Amniotic stem cell (primary cell): ENCODE results near the gene DNAJB12.
"Not testable (repeated sequence)": the region's sequence is repeated elsewhere in the genome, so short reads cannot be mapped to it uniquely, and the experiment has no call there.

Source experiments
- DNase-seq: peaks from one replicate; lab custom pipeline; 2025; lab: John Stamatoyannopoulos, UW

DNAJB12 gene

GRCh38 chr10:72353028-72353964 lies 1.4 kb downstream of the DNAJB12 start:
- peak; percentile 28 for DNase-seq

- no peak for DNase-seq
These were observed 3.2 kb downstream of the DNAJB12 start for GRCh38 chr10:72351479-72351878.

DNA sequence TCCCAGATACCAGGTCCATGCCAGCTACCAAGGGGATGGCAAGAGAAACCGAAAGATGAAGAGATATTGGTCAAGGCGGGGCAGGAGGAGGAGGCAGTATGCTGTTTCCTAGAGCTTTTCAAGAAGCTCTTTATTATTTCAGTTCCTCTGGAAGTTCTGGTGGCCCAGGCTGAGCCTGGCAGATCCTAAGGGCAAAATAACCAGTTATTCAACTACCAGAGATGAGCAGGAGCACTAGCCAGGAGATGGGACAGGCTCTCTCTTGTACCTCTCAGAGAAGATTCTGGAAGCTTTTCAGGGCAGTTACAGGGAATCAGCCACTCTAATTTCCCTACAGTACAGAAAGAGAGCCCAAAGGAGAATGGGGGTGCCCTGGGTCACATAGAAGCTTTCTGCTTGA lies 5.3 kb downstream of the DNAJB12 start:
- no peak for DNase-seq

- DNase-seq, result no peak
These were observed 6.4 kb downstream of the DNAJB12 start for GRCh38 chr10:72348282-72348681.

GRCh38 chr10:72346117-72346516 lies 8.6 kb downstream of the DNAJB12 start:
- not testable (repeated sequence) for DNase-seq

GRCh38 chr10:72344932-72345331 lies 9.8 kb downstream of the DNAJB12 start:
- no peak for DNase-seq

DNA sequence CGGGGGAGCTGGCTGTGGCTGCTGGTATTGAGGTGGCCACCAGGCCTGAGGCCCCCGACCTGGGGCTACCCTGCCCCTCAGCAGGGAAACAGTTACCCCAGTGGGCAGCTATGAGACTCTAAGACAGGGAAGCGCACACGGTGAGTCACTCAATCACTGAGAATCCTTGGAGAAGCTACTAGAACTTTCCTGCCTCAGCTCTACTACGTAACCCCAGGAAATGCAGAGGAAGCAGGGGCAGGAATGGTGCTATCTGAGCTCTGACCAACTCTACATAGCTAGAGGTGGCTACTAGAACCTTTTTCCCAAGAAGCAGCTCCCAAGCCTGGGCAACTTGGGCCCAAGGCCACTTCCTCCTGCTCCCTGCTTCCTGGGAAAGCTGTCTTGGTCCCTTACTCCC lies 11.8 kb downstream of the DNAJB12 start:
- DNase-seq, result no peak

DNA sequence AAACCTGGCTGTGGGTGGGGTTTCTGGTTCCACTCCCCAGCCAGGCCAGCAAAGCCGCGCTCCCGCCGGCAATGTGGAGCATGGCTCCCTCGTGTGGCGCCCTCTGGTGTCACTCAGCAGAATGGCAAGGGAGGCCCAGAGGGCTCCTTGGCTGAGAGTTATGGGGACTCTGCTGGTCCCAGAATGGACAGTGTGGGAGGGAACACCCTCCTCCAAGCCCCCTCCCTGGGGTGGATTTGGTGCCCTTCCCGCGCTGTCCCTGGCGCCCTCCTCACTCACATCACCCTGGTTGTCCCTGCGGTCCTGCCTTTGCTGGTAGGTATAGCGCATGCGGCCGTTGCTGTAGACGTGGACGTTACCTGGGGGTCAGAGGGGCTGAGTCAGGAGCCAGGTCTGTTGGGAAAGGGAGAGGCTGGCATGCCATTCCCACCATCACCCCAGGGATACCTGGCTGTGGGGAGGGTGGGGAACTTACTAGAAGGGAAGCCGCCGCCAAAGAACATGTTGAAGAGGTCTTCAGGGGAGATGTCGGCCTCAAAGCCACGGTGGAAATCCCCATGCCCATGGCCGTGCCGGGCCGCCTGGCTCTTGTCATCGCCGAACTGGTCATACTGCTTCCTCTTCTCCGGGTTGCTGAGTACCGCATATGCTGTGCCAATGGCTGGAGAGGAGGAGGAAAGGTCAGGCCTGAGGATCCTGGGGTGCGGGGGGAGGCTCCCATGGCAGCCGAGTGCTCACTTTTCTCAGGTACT lies 14.0 kb downstream of the DNAJB12 start:
- no peak for DNase-seq

DNA sequence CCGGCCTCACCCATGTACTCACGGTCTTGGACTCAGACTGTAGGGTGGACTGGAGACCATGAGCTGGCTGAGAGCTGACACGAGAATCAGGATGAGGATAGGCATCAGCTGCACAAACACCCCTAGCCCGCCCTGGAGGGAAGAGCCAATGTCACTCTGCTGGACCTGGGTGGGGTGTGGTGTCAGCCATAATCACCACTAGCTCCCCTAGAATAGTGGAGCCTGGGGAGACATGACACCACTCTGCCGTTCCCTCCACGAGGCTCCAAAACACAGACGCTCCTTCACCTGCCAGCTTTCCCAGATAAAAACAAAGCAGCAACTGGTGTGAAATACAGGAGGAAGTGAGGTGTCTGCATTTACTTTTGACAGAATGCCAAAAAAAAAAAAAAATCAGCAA lies 16.5 kb downstream of the DNAJB12 start:
- DNase-seq, result no peak

- DNase-seq, result no peak
These were observed 17.0 kb downstream of the DNAJB12 start for GRCh38 chr10:72337722-72338121.

DNA sequence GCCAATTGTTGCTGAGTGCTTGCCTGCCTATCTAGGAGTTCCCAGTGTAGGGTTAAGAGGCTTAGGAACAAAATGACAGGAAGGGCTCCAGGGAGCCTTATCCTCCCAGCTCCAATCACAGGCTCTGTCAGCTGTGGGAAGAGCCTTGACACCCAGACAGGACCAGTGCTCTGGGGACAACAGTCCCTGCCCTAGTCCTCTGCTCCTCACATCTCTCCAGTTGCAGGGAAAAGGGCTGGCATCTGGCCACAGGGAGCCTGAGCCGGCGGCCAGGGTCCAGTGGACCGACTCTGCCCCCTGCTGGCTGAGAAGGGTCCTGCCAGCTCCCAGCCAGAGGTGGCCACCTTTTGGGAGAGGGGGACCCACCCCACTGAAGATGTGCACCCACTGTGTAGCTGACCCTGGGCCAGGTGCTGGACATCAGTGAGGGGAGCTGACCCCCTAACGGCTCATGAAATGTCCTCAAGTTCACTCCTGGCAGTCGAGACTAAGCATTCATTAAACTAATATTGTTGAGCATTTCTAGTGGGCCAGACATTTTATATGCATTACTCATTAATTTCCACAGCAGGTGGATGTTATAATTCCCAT lies 17.6 kb downstream of the DNAJB12 start:
- DNase-seq, result no peak

- no peak for DNase-seq
These were observed 18.3 kb downstream of the DNAJB12 start for GRCh38 chr10:72336259-72337038.

- DNase-seq, result no peak
These were observed 19.1 kb downstream of the DNAJB12 start for GRCh38 chr10:72335394-72336258.

DNA sequence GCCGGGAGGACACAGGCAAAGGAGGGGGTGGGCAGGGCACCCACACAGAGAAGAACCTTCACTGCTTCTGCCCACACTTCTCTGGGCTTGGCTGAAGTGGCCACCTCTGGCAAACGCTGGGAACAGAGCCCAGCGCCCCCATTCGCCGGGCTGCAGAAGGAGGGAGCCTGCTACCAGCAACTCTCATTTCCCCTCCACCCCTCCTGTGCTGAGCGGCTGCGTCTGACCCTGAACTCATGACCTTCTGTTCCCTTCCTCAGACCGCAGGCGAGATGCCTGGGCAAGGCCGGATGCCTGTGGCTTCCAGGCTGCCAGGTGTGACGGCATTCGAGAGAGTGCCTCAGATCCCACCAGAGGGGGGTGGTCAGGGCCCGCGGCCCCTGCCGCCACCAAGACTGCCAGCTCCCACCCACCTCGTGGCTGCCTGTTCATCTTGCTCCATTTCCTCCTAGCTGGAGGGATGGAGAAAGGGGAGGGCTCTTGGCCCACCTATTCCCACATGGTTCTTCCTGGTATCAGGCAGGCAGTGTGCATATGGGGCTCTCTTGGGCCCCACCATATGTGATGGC lies 19.8 kb downstream of the DNAJB12 start:
- DNase-seq, result no peak

DNA sequence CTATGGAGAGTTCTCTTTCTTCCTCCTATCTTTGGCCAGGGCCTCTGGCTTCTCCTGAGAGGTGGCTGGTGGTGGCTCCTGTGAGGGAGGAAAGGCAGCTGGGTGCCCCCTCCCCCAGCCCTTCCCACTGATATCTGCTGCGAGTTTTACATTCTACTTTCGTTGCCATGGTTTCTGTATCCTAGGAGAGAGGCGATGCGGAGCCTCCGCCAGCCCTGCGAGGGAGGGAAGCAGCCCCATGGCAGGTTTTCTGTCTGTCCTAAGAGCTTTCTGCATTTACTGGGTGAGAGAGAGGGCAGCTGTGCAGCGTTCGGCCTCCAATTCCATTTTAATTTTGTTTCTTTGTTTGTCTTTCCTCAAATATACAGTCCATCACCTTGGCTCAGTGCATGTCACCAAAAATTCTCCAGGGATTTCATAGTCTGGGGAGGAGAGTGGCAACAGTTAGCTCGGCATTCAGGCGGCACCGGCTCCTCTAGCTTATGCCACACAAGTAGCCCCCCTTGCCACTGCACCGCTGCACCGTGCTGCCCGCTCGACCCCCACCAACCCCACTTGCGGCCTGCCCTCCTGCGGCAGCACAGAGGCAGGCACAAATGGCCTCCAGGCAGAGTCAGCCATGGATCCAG lies 20.4 kb downstream of the DNAJB12 start:
- DNase-seq, result no peak

DNA sequence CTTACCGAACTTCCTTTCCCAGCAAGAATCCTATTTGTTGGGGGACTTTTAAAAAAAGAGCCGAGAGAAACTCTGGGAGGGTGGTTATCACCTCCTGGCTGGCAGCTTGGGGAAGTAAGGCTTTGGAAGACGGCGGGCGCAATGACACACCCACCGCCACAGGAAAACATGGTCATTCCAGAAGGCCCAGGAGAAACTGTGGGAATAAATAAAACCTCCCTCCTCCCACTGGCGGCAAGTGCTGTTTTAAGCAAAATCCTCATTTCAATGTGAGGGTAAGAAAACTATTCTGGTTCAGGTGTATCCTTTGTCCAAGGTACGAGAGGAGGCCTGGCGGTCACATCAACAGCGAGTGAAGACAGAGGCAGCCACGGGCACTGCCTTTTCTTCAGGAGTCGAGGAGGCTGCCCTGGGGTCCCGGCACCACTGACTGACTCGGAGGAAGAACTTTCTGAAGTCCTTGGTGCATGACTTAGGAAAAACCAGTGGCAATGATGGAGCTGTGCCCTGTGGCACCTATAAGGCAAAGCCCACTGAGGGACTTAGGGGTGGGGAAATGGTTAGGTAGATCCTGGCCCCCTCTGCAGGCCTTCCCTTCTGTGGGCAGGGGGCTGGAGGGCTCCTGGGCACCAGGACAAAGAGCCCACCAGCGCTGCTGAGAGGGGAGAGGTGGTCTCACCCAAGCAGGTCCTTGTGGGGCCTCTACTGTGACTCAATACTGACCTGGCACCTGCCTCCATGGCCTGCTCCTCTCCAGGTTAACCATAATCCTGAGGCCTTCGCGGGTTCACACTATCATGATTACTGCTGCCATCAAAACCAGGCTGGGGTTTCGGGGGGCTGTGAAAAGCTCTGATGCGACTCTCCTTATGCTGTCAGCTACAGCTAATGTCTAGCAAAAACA lies 21.4 kb downstream of the DNAJB12 start:
- DNase-seq, result no peak

GRCh38 chr10:72332423-72333111 lies 22.2 kb downstream of the DNAJB12 start:
- DNase-seq, result no peak
